PC-3 (cell line): Measurements from ENCODE around the gene EFR3B. TPM values are rescaled to one million over a fixed set of nuclear protein-coding genes. Genes with fewer than 3 reads are reported as not detected.

Experiments used
- ATAC-seq: fragments of 200-7000 bp; cut with Tn5 transposase; 2 replicates; pipeline ENCODE4 v1.9.1; 2020; ENCODE audit warnings: mild to moderate bottlenecking, moderate library complexity
- Bru-seq: library from RNA; stranded (reverse); fragments of 400-500 nt; gene quantifications from one replicate; lab custom pipeline; 2021; lab: Mats Ljungman, UMichigan
- BruChase-seq, 2 experiments: library from RNA; stranded (reverse); fragments of 400-500 nt; gene quantifications; one replicate each; lab custom pipeline; 2021; lab: Mats Ljungman, UMichigan
- BruUV-seq: library from RNA; stranded (reverse); fragments of 400-500 nt; replicated peaks from 2 replicates; lab custom pipeline; 2021; lab: Mats Ljungman, UMichigan
- CTCF ChIA-PET: fragments of 300-600 bp; sonication (Branson Sonifier 250); formaldehyde crosslinking; loops from one replicate; lab custom pipeline; 2022; ENCODE audit warnings: antibody characterized with exemption; lab: Charles Lee
- POLR2A ChIA-PET: fragments of 300-600 bp; sonication (Branson Sonifier 250); formaldehyde crosslinking; loops from one replicate; lab custom pipeline; 2022; ENCODE audit warnings: antibody characterized with exemption; ENCODE audit not compliant: unreplicated experiment; lab: Charles Lee
- DNase-seq: peaks from one replicate; pipeline ENCODE4 v3.0.0-alpha.2; 2015
- H2AFZ ChIP-seq: fragments of 300-600 bp; sonication (generic); 2 replicates; pipeline ENCODE4 v1.6.0; 2016; ENCODE audit warnings: antibody characterized with exemption, low read length
- H3F3A ChIP-seq: fragments of 300-600 bp; sonication (generic); one replicate; pipeline ENCODE4 v1.6.0; 2017; ENCODE audit warnings: antibody characterized with exemption, low read length, control low read depth, mild to moderate bottlenecking; ENCODE audit not compliant: unreplicated experiment
- H3K27ac ChIP-seq: fragments of 300-600 bp; sonication (generic); 2 replicates; pipeline ENCODE4 v1.5.1; 2016; ENCODE audit warnings: mild to moderate bottlenecking, low read length
- H3K27me3 ChIP-seq: fragments of 300-600 bp; sonication (generic); 2 replicates; pipeline ENCODE4 v1.6.1; 2016; ENCODE audit warnings: low read length, mixed read lengths
- H3K36me3 ChIP-seq: fragments of 300-600 bp; sonication (generic); 2 replicates; pipeline ENCODE4 v1.6.1; 2016; ENCODE audit warnings: low read depth, mixed run types, low read length, mixed read lengths
- H3K4me1 ChIP-seq: fragments of 300-600 bp; sonication (generic); 2 replicates; pipeline ENCODE4 v1.5.1; 2016; ENCODE audit warnings: low read length; ENCODE audit not compliant: insufficient read depth
- H3K4me2 ChIP-seq: fragments of 300-600 bp; sonication (generic); 2 replicates; pipeline ENCODE4 v1.6.0; 2016; ENCODE audit warnings: low read length
- H3K4me3 ChIP-seq: fragments of 300-600 bp; sonication (generic); 2 replicates; pipeline ENCODE4 v1.5.1; 2016; ENCODE audit warnings: mild to moderate bottlenecking, low read length, mixed read lengths
- H3K79me2 ChIP-seq: fragments of 300-600 bp; sonication (generic); 2 replicates; pipeline ENCODE4 v1.6.1; 2017; ENCODE audit warnings: low read length, mixed read lengths
- H3K9ac ChIP-seq: fragments of 300-600 bp; sonication (generic); 2 replicates; pipeline ENCODE4 v1.6.0; 2016; ENCODE audit warnings: mild to moderate bottlenecking, low read length
- H3K9me2 ChIP-seq: fragments of 300-600 bp; sonication (generic); replicated peaks from 2 replicates; pipeline ENCODE4 v1.6.1; 2016; ENCODE audit warnings: mixed run types, low read length, mixed read lengths
- H3K9me3 ChIP-seq: fragments of 300-600 bp; sonication (generic); 2 replicates; pipeline ENCODE4 v1.6.1; 2016; ENCODE audit warnings: low read length, mixed read lengths
- H4K20me1 ChIP-seq: fragments of 300-600 bp; sonication (generic); 2 replicates; pipeline ENCODE4 v1.6.1; 2016; ENCODE audit warnings: low read length, mixed read lengths
- CTCF ChIP-seq: fragments of 300-600 bp; sonication (generic); conservative IDR thresholded peaks from 2 replicates; pipeline ENCODE4 v1.5.1; 2017; ENCODE audit warnings: antibody characterized with exemption, low read depth, mild to moderate bottlenecking, low read length
- EZH2 ChIP-seq: fragments of 300-600 bp; sonication (generic); IDR thresholded peaks from one replicate; pipeline ENCODE4 v1.6.1; 2017; ENCODE audit warnings: antibody characterized with exemption, mild to moderate bottlenecking, low read length; ENCODE audit not compliant: unreplicated experiment
- EZH2phosphoT487 ChIP-seq: fragments of 300-600 bp; sonication (generic); IDR thresholded peaks from 2 replicates; pipeline ENCODE4 v1.6.1; 2018; ENCODE audit warnings: mild to moderate bottlenecking, antibody characterized with exemption, low read length, borderline replicate concordance
- intact Hi-C: fragments of 100-400 bp; cut with micrococcal nuclease; formaldehyde crosslinking; loops from 2 replicates; pipeline ENCODE4 v1.9.0; 2023
- long read RNA-seq: library from polyadenylated mRNA; unstranded; transcript quantifications from one replicate; pipeline ENCODE4 v2.0.0, GENCODE V29; 2021; ENCODE audit not compliant: unreplicated experiment
- total RNA-seq: library from RNA; depleted of rRNA; stranded (reverse); fragments of >200 nt; gene quantifications from 2 replicates; pipeline ENCODE4 v1.2.3, GENCODE V29; 2014; rRNA removed

Gene EFR3B
- total RNA-seq (4.6 and 7.9 TPM in 2 replicates), Bru-seq, nascent RNA (percentile 42 among the genes with signal in this experiment), BruChase-seq, experiment 1, labeled RNA remaining after a 6-hour chase (percentile 52 among the genes with signal in this experiment), BruChase-seq, experiment 2, labeled RNA remaining after a 2-hour chase (percentile 48 among the genes with signal in this experiment)
- long read RNA-seq, partial matches to known transcripts, result 1 of 6 reads
- long read RNA-seq, other reads (novel, unspliced or antisense), result 5 of 6 reads

DNA sequence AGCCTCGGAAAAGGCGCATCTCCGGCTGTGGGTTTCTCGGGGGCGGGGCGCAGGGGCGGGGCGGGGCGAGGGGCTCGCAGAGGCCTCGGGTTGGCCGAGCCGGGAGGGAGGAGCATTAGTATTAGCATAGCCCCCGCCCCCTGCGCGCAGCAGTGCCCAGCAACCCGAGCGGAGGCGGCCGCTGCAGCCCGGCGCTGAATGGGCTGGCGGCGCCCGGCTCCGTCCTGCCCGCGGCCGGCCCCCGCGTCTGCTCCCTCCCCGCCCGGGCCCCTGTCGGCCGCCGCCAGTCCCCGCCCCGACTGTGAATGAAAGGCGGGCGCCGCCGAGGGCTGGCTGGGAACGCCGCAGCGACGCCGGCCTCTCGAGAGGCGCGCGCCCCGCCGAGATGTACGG is at the start of gene EFR3B:
Gene EFR3B, plus strand, starts transcription at position 149 of the 393 bp plus-strand sequence. Its CDS starts 237 bp downstream, at position 386.
- TF ChIP-seq EZH2, result no peak
- no peak for TF ChIP-seq EZH2phosphoT487
- TF ChIP-seq CTCF, result no peak
- H3K9me3 ChIP-seq, result no peaks in the 10 kb centered on the region
- H3K27me3 ChIP-seq, result no peaks in the 10 kb centered on the region
- DNase-seq, result peak; percentile 93
- no peaks in the 10 kb centered on the region for H3K36me3 ChIP-seq
- peaks cover 29% of the 10 kb centered on the region for H3K4me1 ChIP-seq
- peaks cover 4% of the 10 kb centered on the region; the same call in 1 of the 2 replicates for H4K20me1 ChIP-seq
- H3K9ac ChIP-seq, result peak within 1 kb of the TSS; percentile 47
- no peaks in the 10 kb centered on the region for H3K79me2 ChIP-seq
- H3K4me3 ChIP-seq, result peak within 1 kb of the TSS; percentile 91
- no peaks in the 10 kb centered on the region for H3F3A ChIP-seq
- no TSS peak for BruUV-seq
- ChIA-PET POLR2A (interaction anchor here (0.6 kb wide), 2 partner anchors 31 to 210 kb away, joined by 7 to 10 read pairs; no protein-coding TSS in a partner anchor), CTCF (interaction anchor here (1.1 to 1.4 kb wide), 3 partner anchors 66 to 249 kb away, joined by 5 to 9 read pairs (median 5); partner anchors contain the start of genes CENPO and PTRHD1)
- intact Hi-C loops, result loop anchor here (1.0 to 5.0 kb wide), 5 partner anchors 36 to 250 kb away; partner anchors contain the start of genes CENPO and PTRHD1
- H2AFZ ChIP-seq, result peak within 1 kb of the TSS; percentile 99
- no peak within 1 kb of the TSS for H3K27ac ChIP-seq
- peak within 1 kb of the TSS; percentile 100 for H3K4me2 ChIP-seq
- ATAC-seq, result peak; percentile 85
- H3K9me2 ChIP-seq, result no peaks in the 10 kb centered on the region

- H3K27me3 ChIP-seq, result no peaks in the 10 kb centered on the region
- intact Hi-C loops, result no loop called here
These were observed 48.3 kb upstream of the EFR3B start for GRCh38 chr2:24993406-24994145.

More at GRCh38 chr2:24993406-24994145, 48.3 kb upstream of the EFR3B start:
- TF ChIP-seq CTCF, result no peak
- TF ChIP-seq EZH2phosphoT487, result no peak
- TF ChIP-seq EZH2, result no peak
- Histone ChIP-seq H3K4me3 (no peak overlapping the region), H3K9me2 (no peaks in the 10 kb centered on the region), H3K9me3 (no peaks in the 10 kb centered on the region), H2AFZ (no peak overlapping the region), H3K4me1 (peaks cover 14% of the 10 kb centered on the region), H3F3A (no peaks in the 10 kb centered on the region), H4K20me1 (no peaks in the 10 kb centered on the region), H3K36me3 (no peaks in the 10 kb centered on the region), H3K9ac (no peak overlapping the region), H3K4me2 (no peak overlapping the region), H3K79me2 (no peaks in the 10 kb centered on the region), H3K27ac (no peak overlapping the region)
- DNase-seq (no peak), ATAC-seq (no peak)
- CTCF ChIA-PET, result no interaction called here
- no TSS peak for BruUV-seq
- POLR2A ChIA-PET, result no interaction called here
